HG02870 (cell line): ENCODE results near the gene ZNF652.
"Not testable (repeated sequence)": the region's sequence is repeated elsewhere in the genome, so short reads cannot be mapped to it uniquely, and the experiment has no call there.

Experiments
- ATAC-seq: cut with Tn5 transposase; IDR thresholded peaks from one replicate; pipeline ENCODE4 v1.9.1; 2021; ENCODE audit warnings: mild to moderate bottlenecking, moderate library complexity; ENCODE audit not compliant: unreplicated experiment

Gene ZNF652

GRCh38 chr17:49387498-49388289 lies 25.6 kb upstream of the ZNF652 start:
- no peak for ATAC-seq

GRCh38 chr17:49386373-49386772 lies 24.3 kb upstream of the ZNF652 start:
- no peak for ATAC-seq

- ATAC-seq = no peak
These were observed 22.9 kb upstream of the ZNF652 start for GRCh38 chr17:49384951-49385350.

GRCh38 chr17:49383060-49383459 lies 21.0 kb upstream of the ZNF652 start:
- no peak for ATAC-seq

- no peak for ATAC-seq
These were observed 20.5 kb upstream of the ZNF652 start for GRCh38 chr17:49382556-49382955.

GRCh38 chr17:49381793-49382192 lies 19.7 kb upstream of the ZNF652 start:
- no peak for ATAC-seq

GRCh38 chr17:49381033-49381432 lies 19.0 kb upstream of the ZNF652 start:
- ATAC-seq = no peak

GRCh38 chr17:49379926-49380325 lies 17.9 kb upstream of the ZNF652 start:
- no peak for ATAC-seq

- ATAC-seq = no peak
These were observed 16.3 kb upstream of the ZNF652 start for GRCh38 chr17:49378311-49378710.

GRCh38 chr17:49375544-49375943 lies 13.5 kb upstream of the ZNF652 start:
- no peak for ATAC-seq

- no peak for ATAC-seq
These were observed 11.1 kb upstream of the ZNF652 start for GRCh38 chr17:49373115-49373514.

- ATAC-seq = no peak
These were observed 10.4 kb upstream of the ZNF652 start for GRCh38 chr17:49372425-49372824.

GRCh38 chr17:49370971-49371834 lies 9.2 kb upstream of the ZNF652 start:
- no peak for ATAC-seq

GRCh38 chr17:49369760-49370159 lies 7.7 kb upstream of the ZNF652 start:
- no peak for ATAC-seq

GRCh38 chr17:49369089-49369488 lies 7.0 kb upstream of the ZNF652 start:
- ATAC-seq = no peak

GRCh38 chr17:49365667-49366066 lies 3.6 kb upstream of the ZNF652 start:
- ATAC-seq = no peak

- ATAC-seq = not testable (repeated sequence)
These were observed 3.1 kb upstream of the ZNF652 start for GRCh38 chr17:49365126-49365525.

- no peak for ATAC-seq
These were observed 2.1 kb upstream of the ZNF652 start for GRCh38 chr17:49364119-49364518.

- ATAC-seq = no peak
These were observed 1.2 kb upstream of the ZNF652 start for GRCh38 chr17:49363251-49363650.

- ATAC-seq = no peak
These were observed 670 bp upstream of the ZNF652 start for GRCh38 chr17:49362723-49363117.

GRCh38 chr17:49361129-49361901 lies 735 bp downstream of the ZNF652 start:
- ATAC-seq = no peak
